GM23338 (cell line): Measurements from ENCODE around the gene SPP2. TPM values are rescaled to one million over a fixed set of nuclear protein-coding genes. Genes with fewer than 3 reads are reported as not detected.

Experiments
- ATAC-seq: fragments of 200-7000 bp; cut with Tn5 transposase; 3 replicates; pipeline ENCODE4 v1.9.1; 2020
- DNase-seq: peaks from one replicate; pipeline ENCODE4 v3.0.0-alpha.2; 2015; ENCODE audit warnings: low spot score
- H2AFZ ChIP-seq: fragments of 200-600 bp; sonication (generic); 2 replicates; pipeline ENCODE4 v1.8.0; 2016; ENCODE audit warnings: antibody characterized with exemption, mild to moderate bottlenecking, moderate library complexity
- H3F3A ChIP-seq: fragments of 200-600 bp; sonication (generic); replicated peaks from 2 replicates; pipeline ENCODE4 v1.8.0; 2017; ENCODE audit warnings: antibody characterized with exemption, mixed run types, low read depth
- H3K27ac ChIP-seq: fragments of 200-600 bp; sonication (generic); 2 replicates; pipeline ENCODE4 v1.6.1; 2016; ENCODE audit warnings: low read depth
- H3K27me3 ChIP-seq: fragments of 200-600 bp; sonication (generic); 2 replicates; pipeline ENCODE4 v1.8.0; 2016; ENCODE audit warnings: mild to moderate bottlenecking, mixed run types, moderate library complexity; ENCODE audit not compliant: insufficient read depth
- H3K36me3 ChIP-seq: fragments of 200-600 bp; sonication (generic); 2 replicates; pipeline ENCODE4 v1.8.0; 2016; ENCODE audit warnings: mild to moderate bottlenecking; ENCODE audit not compliant: insufficient read depth
- H3K4me1 ChIP-seq: fragments of 200-600 bp; sonication (generic); 2 replicates; pipeline ENCODE4 v1.8.0; 2016; ENCODE audit warnings: mild to moderate bottlenecking, moderate library complexity; ENCODE audit not compliant: insufficient read depth
- H3K4me2 ChIP-seq: fragments of 200-600 bp; sonication (generic); 2 replicates; pipeline ENCODE4 v1.7.1; 2017; ENCODE audit warnings: mixed run types
- H3K4me3 ChIP-seq: fragments of 200-600 bp; sonication (generic); 2 replicates; pipeline ENCODE4 v1.6.1; 2016; ENCODE audit warnings: mixed run types
- H3K79me2 ChIP-seq: fragments of 200-600 bp; sonication (generic); replicated peaks from 2 replicates; pipeline ENCODE4 v1.8.0; 2017; ENCODE audit warnings: mild to moderate bottlenecking; ENCODE audit not compliant: insufficient read depth
- H3K9me2 ChIP-seq: fragments of 200-600 bp; sonication (generic); 2 replicates; pipeline ENCODE4 v1.8.0; 2017; ENCODE audit not compliant: insufficient read depth
- H4K20me1 ChIP-seq: fragments of 200-600 bp; sonication (generic); replicated peaks from 2 replicates; pipeline ENCODE4 v1.8.0; 2017; ENCODE audit warnings: mild to moderate bottlenecking; ENCODE audit not compliant: insufficient read depth
- H3K27ac Mint-ChIP-seq: 2 replicates; pipeline ENCODE4 v1.8.0; 2020; ENCODE audit warnings: inconsistent platforms, mild to moderate bottlenecking, moderate library complexity, mixed read lengths
- H3K27me3 Mint-ChIP-seq: 3 replicates; pipeline ENCODE4 v1.8.0; 2022; ENCODE audit warnings: low read depth, mild to moderate bottlenecking, moderate library complexity, mixed read lengths, inconsistent platforms; ENCODE audit not compliant: insufficient read depth, poor library complexity
- H3K36me3 Mint-ChIP-seq: 3 replicates; pipeline ENCODE4 v1.8.0; 2021; ENCODE audit warnings: low read depth, mild to moderate bottlenecking, inconsistent platforms, moderate library complexity, mixed read lengths
- H3K4me1 Mint-ChIP-seq: 3 replicates; pipeline ENCODE4 v1.8.0; 2020; ENCODE audit warnings: mild to moderate bottlenecking, inconsistent platforms, mixed read lengths
- H3K4me3 Mint-ChIP-seq: 3 replicates; pipeline ENCODE4 v1.8.0; 2021; ENCODE audit warnings: moderate library complexity, mild to moderate bottlenecking, inconsistent platforms, mixed read lengths
- H3K9me3 Mint-ChIP-seq: 3 replicates; pipeline ENCODE4 v1.8.0; 2020; ENCODE audit warnings: moderate library complexity, mild to moderate bottlenecking, inconsistent platforms, mixed read lengths
- CREB1 ChIP-seq: fragments of 250-450 bp; sonication (Bioruptor Pico); IDR thresholded peaks from 2 replicates; pipeline ENCODE4 v1.5.0; 2020; ENCODE audit warnings: low read depth, mild to moderate bottlenecking, moderate library complexity
- EZH2 ChIP-seq: fragments of 200-600 bp; sonication (generic); IDR thresholded peaks from one replicate; pipeline ENCODE4 v1.8.0; 2017; ENCODE audit warnings: antibody characterized with exemption, mild to moderate bottlenecking, low read depth; ENCODE audit not compliant: unreplicated experiment
- EZH2phosphoT487 ChIP-seq: fragments of 200-600 bp; sonication (generic); IDR thresholded peaks from one replicate; pipeline ENCODE4 v1.8.1; 2018; ENCODE audit warnings: antibody characterized with exemption; ENCODE audit not compliant: unreplicated experiment
- JUNB ChIP-seq: IDR thresholded peaks from one replicate; pipeline ENCODE4 v1.6.1; 2016; ENCODE audit warnings: antibody characterized with exemption; ENCODE audit not compliant: unreplicated experiment
- NANOG ChIP-seq: IDR thresholded peaks from 2 replicates; pipeline ENCODE4 v1.6.1; 2016; ENCODE audit warnings: antibody characterized with exemption, borderline replicate concordance
- POLR2AphosphoS5 ChIP-seq: IDR thresholded peaks from 2 replicates; pipeline ENCODE4 v1.6.1; 2016; ENCODE audit warnings: antibody characterized with exemption, low read depth
- REST ChIP-seq: IDR thresholded peaks from one replicate; pipeline ENCODE4 v1.6.1; 2018; ENCODE audit warnings: antibody characterized with exemption; ENCODE audit not compliant: unreplicated experiment
- STAT1 ChIP-seq: IDR thresholded peaks from one replicate; pipeline ENCODE4 v1.6.1; 2016; ENCODE audit warnings: antibody characterized with exemption; ENCODE audit not compliant: unreplicated experiment
- ZNF114 ChIP-seq: fragments of 250-450 bp; sonication (Bioruptor Pico); IDR thresholded peaks from 2 replicates; pipeline ENCODE4 v1.5.0; 2020; ENCODE audit warnings: mild to moderate bottlenecking, moderate library complexity
- polyA plus RNA-seq: library from polyadenylated mRNA; unstranded; fragments of >200 nt; fragmentation: Nextera tagmentation; extraction: Ambion mirVana; gene quantifications from 2 replicates; pipeline ENCODE4 v1.2.1, GENCODE V29; 2016
- total RNA-seq: library from RNA; depleted of rRNA; stranded (reverse); fragments of >200 nt; shearing (Covaris generic); gene quantifications from 2 replicates; pipeline ENCODE4 v1.2.3, GENCODE V29; 2014
- TF ChIP-seq, protein P1 (sequence below): IDR thresholded peaks from 2 replicates; pipeline ENCODE4 v1.6.1; 2016; ENCODE audit warnings: antibody characterized with exemption

The SPP2 gene
- total and polyA plus RNA-seq, 2 experiments from 2014 or later = not detected

DNA sequence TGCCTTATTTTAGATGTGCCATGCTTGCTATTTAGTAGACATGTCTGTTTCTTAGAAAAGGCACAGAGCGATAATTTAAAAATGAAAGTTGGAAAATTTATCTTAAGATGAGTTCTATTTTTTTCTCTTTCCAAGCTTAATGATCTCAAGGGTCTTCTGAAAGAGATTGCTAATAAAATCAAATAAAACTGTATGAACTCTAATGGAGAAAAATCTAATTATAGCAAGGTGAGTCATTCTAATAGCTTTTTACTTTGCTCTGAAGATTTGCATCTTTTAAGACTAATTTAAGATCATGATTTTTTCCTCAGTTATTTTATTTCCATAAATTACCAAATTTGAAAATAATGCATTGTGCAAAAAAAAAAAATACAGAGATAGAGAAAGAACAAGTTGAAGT, 36.1 kb upstream of the SPP2 start (continued):
- TF ChIP-seq REST (no peak), EZH2 (no peak), EZH2phosphoT487 (no peak), STAT1 (no peak)
- TF ChIP-seq, protein P1, sequence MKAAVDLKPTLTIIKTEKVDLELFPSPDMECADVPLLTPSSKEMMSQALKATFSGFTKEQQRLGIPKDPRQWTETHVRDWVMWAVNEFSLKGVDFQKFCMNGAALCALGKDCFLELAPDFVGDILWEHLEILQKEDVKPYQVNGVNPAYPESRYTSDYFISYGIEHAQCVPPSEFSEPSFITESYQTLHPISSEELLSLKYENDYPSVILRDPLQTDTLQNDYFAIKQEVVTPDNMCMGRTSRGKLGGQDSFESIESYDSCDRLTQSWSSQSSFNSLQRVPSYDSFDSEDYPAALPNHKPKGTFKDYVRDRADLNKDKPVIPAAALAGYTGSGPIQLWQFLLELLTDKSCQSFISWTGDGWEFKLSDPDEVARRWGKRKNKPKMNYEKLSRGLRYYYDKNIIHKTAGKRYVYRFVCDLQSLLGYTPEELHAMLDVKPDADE = no peak

GRCh38 chr2:234015861-234016260, 34.6 kb upstream of the SPP2 start:
- Mint-ChIP-seq H3K9me3 (no peaks in the 10 kb centered on the region), H3K4me3 (no peak overlapping the region), H3K27ac (no peak overlapping the region), H3K27me3 (peaks cover 2% of the 10 kb centered on the region), H3K36me3 (no peaks in the 10 kb centered on the region), H3K4me1 (no peaks in the 10 kb centered on the region)
- Histone ChIP-seq H3K27ac (no peak overlapping the region), H3F3A (no peaks in the 10 kb centered on the region), H3K9me2 (no peaks in the 10 kb centered on the region), H3K36me3 (no peaks in the 10 kb centered on the region), H3K27me3 (no peaks in the 10 kb centered on the region), H4K20me1 (no peaks in the 10 kb centered on the region), H2AFZ (no peak overlapping the region), H3K79me2 (no peaks in the 10 kb centered on the region), H3K4me2 (no peak overlapping the region), H3K4me1 (no peaks in the 10 kb centered on the region), H3K4me3 (no peak overlapping the region)
- DNase-seq (no peak), ATAC-seq (no peak)
- TF ChIP-seq EZH2 = no peak

- H3K36me3 Mint-ChIP-seq = peaks cover 9% of the 10 kb centered on the region
- TF ChIP-seq CREB1 (CRISPR knock-in tag) = no peak
- TF ChIP-seq NANOG = no peak
- TF ChIP-seq POLR2AphosphoS5 = no peak
- no peak for TF ChIP-seq ZNF114
- TF ChIP-seq EZH2 = no peak
- no peak for TF ChIP-seq STAT1
- no peak for TF ChIP-seq JUNB
- TF ChIP-seq, protein P1 = no peak
Measured at GRCh38 chr2:234019896-234020295, 30.6 kb upstream of the SPP2 start.

More at GRCh38 chr2:234019896-234020295, 30.6 kb upstream of the SPP2 start:
- H3K27ac ChIP-seq = no peak overlapping the region
- H3F3A ChIP-seq = no peaks in the 10 kb centered on the region
- H3K4me3 ChIP-seq = no peak overlapping the region
- H3K27ac Mint-ChIP-seq = no peak overlapping the region
- no peaks in the 10 kb centered on the region for H3K4me1 ChIP-seq
- no peaks in the 10 kb centered on the region; the same call in 1 of the 2 replicates for H3K36me3 ChIP-seq
- no peaks in the 10 kb centered on the region for H3K27me3 ChIP-seq
- H2AFZ ChIP-seq = no peak overlapping the region
- H3K9me3 Mint-ChIP-seq = peaks cover 30% of the 10 kb centered on the region
- no peak overlapping the region for H3K4me3 Mint-ChIP-seq
- ATAC-seq (no peak), DNase-seq (no peak)
- no peaks in the 10 kb centered on the region for H3K79me2 ChIP-seq
- H3K9me2 ChIP-seq = 0 out of 2 replicates have a peak, but pooled peaks cover 5% of the 10 kb centered on the region
- H4K20me1 ChIP-seq = no peaks in the 10 kb centered on the region
- no peaks in the 10 kb centered on the region for H3K4me1 Mint-ChIP-seq
- H3K27me3 Mint-ChIP-seq = no peaks in the 10 kb centered on the region
- no peak overlapping the region for H3K4me2 ChIP-seq
